GM10266 (cell line): ENCODE results near the gene SEMA3A.

ENCODE experiments used
- DNase-seq: peaks from one replicate; pipeline ENCODE4 v3.0.0; 2012; ENCODE audit errors: extremely low spot score
- CTCF ChIP-seq: IDR thresholded peaks from 2 replicates; pipeline ENCODE4 v1.5.1; 2012; ENCODE audit warnings: mild to moderate bottlenecking, low read depth; ENCODE audit not compliant: control insufficient read depth, insufficient read depth; ENCODE audit errors: missing control alignments

The SEMA3A gene

GRCh38 chr7:84196084-84196503, 1.5 kb upstream of the SEMA3A start:
- no peak for DNase-seq
- TF ChIP-seq CTCF = no peak

DNA sequence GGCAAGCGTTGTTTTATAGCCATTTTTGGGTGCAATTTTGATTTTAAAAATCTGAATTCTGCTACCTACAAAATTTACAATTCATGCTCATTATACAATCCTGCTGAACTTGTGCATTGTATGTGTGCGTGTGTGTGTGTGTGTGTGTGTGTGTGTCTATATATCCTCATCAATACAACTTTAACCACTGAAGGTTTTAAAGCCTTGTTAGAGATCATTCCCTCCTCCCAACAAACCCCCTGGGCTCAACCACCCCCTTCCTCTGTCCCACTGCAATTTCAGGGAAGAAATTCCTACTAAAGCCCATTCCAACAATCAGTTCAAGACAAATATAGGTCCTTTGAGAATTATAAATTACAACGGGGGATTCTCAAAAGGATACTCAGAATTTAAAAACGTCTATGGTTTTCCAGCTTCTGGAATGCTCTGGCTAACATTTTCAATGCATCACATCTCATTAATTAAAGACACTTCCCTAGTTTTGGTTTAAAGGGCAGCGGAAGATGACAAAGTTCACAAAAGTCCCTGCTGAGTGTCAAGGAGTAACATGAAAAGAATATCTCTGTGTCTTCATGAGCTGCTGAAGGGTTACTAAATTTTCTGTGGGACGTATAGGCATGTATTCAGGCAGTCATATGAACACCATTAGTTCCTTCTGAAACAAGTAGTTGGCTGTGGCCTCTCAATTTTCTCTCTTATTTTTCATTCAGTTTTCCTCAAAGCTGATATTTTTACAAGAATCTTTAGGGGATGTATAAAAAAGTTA, 889 bp upstream of the SEMA3A start:
- no peak for TF ChIP-seq CTCF
- DNase-seq = no peak

DNA sequence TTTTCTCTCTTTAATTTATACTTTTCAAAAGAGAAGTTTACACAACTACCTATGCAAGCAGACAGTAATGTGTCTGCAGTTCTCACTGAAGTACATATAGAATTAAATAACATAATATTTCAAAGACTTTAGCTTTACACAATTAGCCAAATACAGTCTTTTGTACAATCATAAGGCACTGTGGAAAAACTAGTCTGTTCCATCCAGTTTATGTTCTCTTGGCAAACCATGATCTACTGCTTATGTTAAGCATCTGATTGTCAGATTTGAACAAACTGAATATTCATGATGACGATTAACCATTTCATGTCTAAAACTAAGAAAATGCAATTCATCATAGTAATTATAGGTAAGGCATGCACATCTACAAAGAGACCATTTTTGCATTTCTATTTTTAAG, 842 bp downstream of the SEMA3A start:
- no peak for DNase-seq
- no peak for TF ChIP-seq CTCF

GRCh38 chr7:84191842-84192241, 2.7 kb downstream of the SEMA3A start:
- DNase-seq = no peak
- TF ChIP-seq CTCF = no peak

DNA sequence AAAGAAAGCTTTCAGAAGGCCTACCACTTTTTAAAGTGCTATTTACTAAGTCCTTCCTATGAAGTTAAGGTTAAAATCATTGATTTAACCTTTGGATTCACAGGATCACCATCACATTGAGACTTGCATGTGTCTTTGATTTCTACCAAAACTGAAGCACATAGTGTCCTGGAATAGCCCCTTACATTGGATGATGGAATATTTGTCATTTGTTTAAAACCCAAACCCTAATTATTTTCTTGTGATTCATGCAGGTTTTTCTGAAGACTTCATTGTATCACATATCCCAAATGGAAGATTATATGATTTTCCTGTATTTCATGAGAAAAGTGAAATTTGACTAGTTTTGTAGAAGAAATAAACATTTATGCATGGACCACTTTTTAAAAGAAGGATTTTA, 3.3 kb downstream of the SEMA3A start:
- DNase-seq = no peak
- TF ChIP-seq CTCF = no peak

- TF ChIP-seq CTCF = no peak
These were observed 4.4 kb downstream of the SEMA3A start for GRCh38 chr7:84190016-84190705.

GRCh38 chr7:84188786-84189405, 5.7 kb downstream of the SEMA3A start:
- DNase-seq = no peak
- TF ChIP-seq CTCF = no peak

More at GRCh38 chr7:84190016-84190705, 4.4 kb downstream of the SEMA3A start:
- DNase-seq = no peak
